WTC11 (cell line): ENCODE data around the gene WDR7. TPM values are rescaled to one million over a fixed set of nuclear protein-coding genes. Genes with fewer than 3 reads are reported as not detected.

ENCODE experiments used
- ATAC-seq: fragments of 200-7000 bp; cut with Tn5 transposase; 2 replicates; pipeline ENCODE4 v1.10.0; 2021; ENCODE audit warnings: mild to moderate bottlenecking, moderate library complexity
- CTCF ChIA-PET: fragments of 300-600 bp; sonication (Branson Sonifier 250); formaldehyde crosslinking; loops from one replicate; lab custom pipeline; 2021; ENCODE audit warnings: antibody characterized with exemption; lab: Charles Lee
- POLR2A ChIA-PET: fragments of 350-600 bp; sonication (Branson Sonifier 250); formaldehyde crosslinking; loops from one replicate; lab custom pipeline; 2021; ENCODE audit warnings: antibody characterized with exemption; lab: Charles Lee
- DNase-seq: peaks from one replicate; pipeline ENCODE4 v3.0.0; 2021; ENCODE audit warnings: low spot score
- H3K27ac Mint-ChIP-seq: 2 replicates; pipeline ENCODE4 v1.8.0; 2021; ENCODE audit warnings: mixed read lengths
- H3K27me3 Mint-ChIP-seq: 2 replicates; pipeline ENCODE4 v1.8.0; 2021; ENCODE audit warnings: low read depth, mild to moderate bottlenecking, moderate library complexity, mixed read lengths
- H3K36me3 Mint-ChIP-seq: 2 replicates; pipeline ENCODE4 v1.8.0; 2021; ENCODE audit warnings: mixed read lengths
- H3K4me1 Mint-ChIP-seq: 2 replicates; pipeline ENCODE4 v1.8.0; 2022; ENCODE audit warnings: mixed read lengths
- H3K4me3 Mint-ChIP-seq: 2 replicates; pipeline ENCODE4 v1.8.0; 2021; ENCODE audit warnings: mild to moderate bottlenecking, moderate library complexity, mixed read lengths
- H3K9me3 Mint-ChIP-seq: 2 replicates; pipeline ENCODE4 v1.8.0; 2021; ENCODE audit warnings: mixed read lengths
- GTF2I ChIP-seq: fragments of 250-450 bp; sonication (Bioruptor Pico); conservative IDR thresholded peaks from 2 replicates; pipeline ENCODE4 v1.4.0; 2021; ENCODE audit warnings: mild to moderate bottlenecking
- JAZF1 ChIP-seq: fragments of 250-450 bp; sonication (Bioruptor Pico); IDR thresholded peaks from 2 replicates; pipeline ENCODE4 v1.9.0; 2021; ENCODE audit warnings: moderate library complexity, mild to moderate bottlenecking, inconsistent platforms
- JUN ChIP-seq: sonication (generic); formaldehyde crosslinking; IDR thresholded peaks from 2 replicates; pipeline ENCODE4 v1.8.0; 2023; ENCODE audit warnings: mild to moderate bottlenecking, missing genetic modification reagents
- KAT7 ChIP-seq: sonication (generic); formaldehyde crosslinking; IDR thresholded peaks from 2 replicates; pipeline ENCODE4 v1.8.1; 2023; ENCODE audit warnings: missing genetic modification reagents, mild to moderate bottlenecking, borderline replicate concordance
- MXD4 ChIP-seq: fragments of 250-450 bp; sonication (Bioruptor Pico); IDR thresholded peaks from 2 replicates; pipeline ENCODE4 v1.8.0; 2021; ENCODE audit warnings: mild to moderate bottlenecking, moderate library complexity, borderline replicate concordance
- NR3C1 ChIP-seq: sonication (generic); formaldehyde crosslinking; conservative IDR thresholded peaks from 2 replicates; pipeline ENCODE4 v1.8.1; 2023; ENCODE audit warnings: low read depth, mild to moderate bottlenecking, missing genetic modification reagents
- ZNF121 ChIP-seq: sonication (generic); formaldehyde crosslinking; IDR thresholded peaks from 2 replicates; pipeline ENCODE4 v1.8.0; 2023; ENCODE audit warnings: missing genetic modification reagents
- ZNF232 ChIP-seq: sonication (generic); formaldehyde crosslinking; IDR thresholded peaks from 2 replicates; pipeline ENCODE4 v1.8.0; 2022; ENCODE audit warnings: mild to moderate bottlenecking, missing genetic modification reagents
- ZNF263 ChIP-seq: sonication (generic); formaldehyde crosslinking; IDR thresholded peaks from 2 replicates; pipeline ENCODE4 v1.8.1; 2022; ENCODE audit warnings: low read depth, mild to moderate bottlenecking, moderate library complexity, missing genetic modification reagents
- ZNF396 ChIP-seq: fragments of 250-450 bp; sonication (Bioruptor Pico); IDR thresholded peaks from 2 replicates; pipeline ENCODE4 v1.8.0; 2021; ENCODE audit warnings: mild to moderate bottlenecking, moderate library complexity, borderline replicate concordance
- ZNF423 ChIP-seq: fragments of 250-450 bp; sonication (Bioruptor Pico); IDR thresholded peaks from 2 replicates; pipeline ENCODE4 v2.1.2; 2022; ENCODE audit warnings: mild to moderate bottlenecking, moderate library complexity
- total RNA-seq: library from RNA; stranded (reverse); gene quantifications from 3 replicates; pipeline ENCODE4 v1.2.3, GENCODE V29; 2021
- TF ChIP-seq, protein P1 (sequence below): sonication (generic); formaldehyde crosslinking; IDR thresholded peaks from 2 replicates; pipeline ENCODE4 v1.8.0; 2023; ENCODE audit warnings: missing genetic modification reagents, mild to moderate bottlenecking, borderline replicate concordance
- TF ChIP-seq, protein P2 (sequence below): sonication (generic); formaldehyde crosslinking; IDR thresholded peaks from 2 replicates; pipeline ENCODE4 v1.8.0; 2022; ENCODE audit warnings: mild to moderate bottlenecking, missing genetic modification reagents
- TF ChIP-seq, protein P3 (sequence below): sonication (generic); formaldehyde crosslinking; IDR thresholded peaks from 2 replicates; pipeline ENCODE4 v1.8.1; 2023; ENCODE audit warnings: mild to moderate bottlenecking, missing genetic modification reagents, borderline replicate concordance
- TF ChIP-seq, protein P4 (sequence below): sonication (generic); formaldehyde crosslinking; IDR thresholded peaks from 2 replicates; pipeline ENCODE4 v1.8.0; 2022; ENCODE audit warnings: mild to moderate bottlenecking, missing genetic modification reagents
- TF ChIP-seq, protein P5 (sequence below): fragments of 250-450 bp; sonication (Bioruptor Pico); IDR thresholded peaks from 2 replicates; pipeline ENCODE4 v1.9.0; 2021; ENCODE audit warnings: mild to moderate bottlenecking, borderline replicate concordance

The WDR7 gene
- total RNA-seq, 1 experiment from 2014 or later = 12.2 TPM

- TF ChIP-seq, protein P1, sequence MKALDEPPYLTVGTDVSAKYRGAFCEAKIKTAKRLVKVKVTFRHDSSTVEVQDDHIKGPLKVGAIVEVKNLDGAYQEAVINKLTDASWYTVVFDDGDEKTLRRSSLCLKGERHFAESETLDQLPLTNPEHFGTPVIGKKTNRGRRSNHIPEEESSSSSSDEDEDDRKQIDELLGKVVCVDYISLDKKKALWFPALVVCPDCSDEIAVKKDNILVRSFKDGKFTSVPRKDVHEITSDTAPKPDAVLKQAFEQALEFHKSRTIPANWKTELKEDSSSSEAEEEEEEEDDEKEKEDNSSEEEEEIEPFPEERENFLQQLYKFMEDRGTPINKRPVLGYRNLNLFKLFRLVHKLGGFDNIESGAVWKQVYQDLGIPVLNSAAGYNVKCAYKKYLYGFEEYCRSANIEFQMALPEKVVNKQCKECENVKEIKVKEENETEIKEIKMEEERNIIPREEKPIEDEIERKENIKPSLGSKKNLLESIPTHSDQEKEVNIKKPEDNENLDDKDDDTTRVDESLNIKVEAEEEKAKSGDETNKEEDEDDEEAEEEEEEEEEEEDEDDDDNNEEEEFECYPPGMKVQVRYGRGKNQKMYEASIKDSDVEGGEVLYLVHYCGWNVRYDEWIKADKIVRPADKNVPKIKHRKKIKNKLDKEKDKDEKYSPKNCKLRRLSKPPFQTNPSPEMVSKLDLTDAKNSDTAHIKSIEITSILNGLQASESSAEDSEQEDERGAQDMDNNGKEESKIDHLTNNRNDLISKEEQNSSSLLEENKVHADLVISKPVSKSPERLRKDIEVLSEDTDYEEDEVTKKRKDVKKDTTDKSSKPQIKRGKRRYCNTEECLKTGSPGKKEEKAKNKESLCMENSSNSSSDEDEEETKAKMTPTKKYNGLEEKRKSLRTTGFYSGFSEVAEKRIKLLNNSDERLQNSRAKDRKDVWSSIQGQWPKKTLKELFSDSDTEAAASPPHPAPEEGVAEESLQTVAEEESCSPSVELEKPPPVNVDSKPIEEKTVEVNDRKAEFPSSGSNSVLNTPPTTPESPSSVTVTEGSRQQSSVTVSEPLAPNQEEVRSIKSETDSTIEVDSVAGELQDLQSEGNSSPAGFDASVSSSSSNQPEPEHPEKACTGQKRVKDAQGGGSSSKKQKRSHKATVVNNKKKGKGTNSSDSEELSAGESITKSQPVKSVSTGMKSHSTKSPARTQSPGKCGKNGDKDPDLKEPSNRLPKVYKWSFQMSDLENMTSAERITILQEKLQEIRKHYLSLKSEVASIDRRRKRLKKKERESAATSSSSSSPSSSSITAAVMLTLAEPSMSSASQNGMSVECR = no peak
- TF ChIP-seq NR3C1 (CRISPR knock-in tag) (no peak), ZNF263 (no peak), JUN (CRISPR knock-in tag) (no peak), ZNF396 (CRISPR knock-in tag) (no peak), KAT7 (CRISPR knock-in tag) (no peak), JAZF1 (CRISPR knock-in tag) (no peak), ZNF232 (no peak), ZNF423 (CRISPR knock-in tag) (no peak), ZNF121 (CRISPR knock-in tag) (no peak), GTF2I (CRISPR knock-in tag) (no peak)
- TF ChIP-seq, protein P2, sequence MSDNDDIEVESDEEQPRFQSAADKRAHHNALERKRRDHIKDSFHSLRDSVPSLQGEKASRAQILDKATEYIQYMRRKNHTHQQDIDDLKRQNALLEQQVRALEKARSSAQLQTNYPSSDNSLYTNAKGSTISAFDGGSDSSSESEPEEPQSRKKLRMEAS (CRISPR knock-in tag) = no peak
- TF ChIP-seq, protein P3, sequence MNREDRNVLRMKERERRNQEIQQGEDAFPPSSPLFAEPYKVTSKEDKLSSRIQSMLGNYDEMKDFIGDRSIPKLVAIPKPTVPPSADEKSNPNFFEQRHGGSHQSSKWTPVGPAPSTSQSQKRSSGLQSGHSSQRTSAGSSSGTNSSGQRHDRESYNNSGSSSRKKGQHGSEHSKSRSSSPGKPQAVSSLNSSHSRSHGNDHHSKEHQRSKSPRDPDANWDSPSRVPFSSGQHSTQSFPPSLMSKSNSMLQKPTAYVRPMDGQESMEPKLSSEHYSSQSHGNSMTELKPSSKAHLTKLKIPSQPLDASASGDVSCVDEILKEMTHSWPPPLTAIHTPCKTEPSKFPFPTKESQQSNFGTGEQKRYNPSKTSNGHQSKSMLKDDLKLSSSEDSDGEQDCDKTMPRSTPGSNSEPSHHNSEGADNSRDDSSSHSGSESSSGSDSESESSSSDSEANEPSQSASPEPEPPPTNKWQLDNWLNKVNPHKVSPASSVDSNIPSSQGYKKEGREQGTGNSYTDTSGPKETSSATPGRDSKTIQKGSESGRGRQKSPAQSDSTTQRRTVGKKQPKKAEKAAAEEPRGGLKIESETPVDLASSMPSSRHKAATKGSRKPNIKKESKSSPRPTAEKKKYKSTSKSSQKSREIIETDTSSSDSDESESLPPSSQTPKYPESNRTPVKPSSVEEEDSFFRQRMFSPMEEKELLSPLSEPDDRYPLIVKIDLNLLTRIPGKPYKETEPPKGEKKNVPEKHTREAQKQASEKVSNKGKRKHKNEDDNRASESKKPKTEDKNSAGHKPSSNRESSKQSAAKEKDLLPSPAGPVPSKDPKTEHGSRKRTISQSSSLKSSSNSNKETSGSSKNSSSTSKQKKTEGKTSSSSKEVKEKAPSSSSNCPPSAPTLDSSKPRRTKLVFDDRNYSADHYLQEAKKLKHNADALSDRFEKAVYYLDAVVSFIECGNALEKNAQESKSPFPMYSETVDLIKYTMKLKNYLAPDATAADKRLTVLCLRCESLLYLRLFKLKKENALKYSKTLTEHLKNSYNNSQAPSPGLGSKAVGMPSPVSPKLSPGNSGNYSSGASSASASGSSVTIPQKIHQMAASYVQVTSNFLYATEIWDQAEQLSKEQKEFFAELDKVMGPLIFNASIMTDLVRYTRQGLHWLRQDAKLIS (CRISPR knock-in tag) = no peak
Measured at GRCh38 chr18:56977771-56978170, 326.6 kb downstream of the WDR7 start (continued).

DNA sequence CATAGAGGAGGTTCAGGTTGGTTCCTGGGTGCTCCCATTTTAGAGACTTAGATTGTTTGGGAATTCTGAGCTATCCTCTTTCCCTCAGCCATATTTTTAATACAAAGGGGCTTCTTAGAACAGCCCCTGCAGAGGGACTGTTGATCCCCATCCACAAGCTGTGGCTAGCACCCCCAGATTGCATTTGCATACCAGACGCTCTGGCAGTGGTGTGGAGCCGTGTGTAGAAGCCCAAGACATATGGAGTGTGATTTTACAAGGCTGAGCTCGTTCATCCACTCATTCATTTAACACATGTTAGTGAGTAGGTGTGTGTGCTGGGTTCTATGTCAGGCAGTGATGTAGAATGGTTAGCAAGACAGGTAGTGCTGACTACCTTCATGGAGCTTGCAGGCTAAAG lies 329.0 kb downstream of the WDR7 start:
- Mint-ChIP-seq H3K36me3 (no peaks in the 10 kb centered on the region), H3K27ac (no peak overlapping the region), H3K9me3 (peaks cover 5% of the 10 kb centered on the region), H3K27me3 (no peaks in the 10 kb centered on the region), H3K4me1 (peaks cover 17% of the 10 kb centered on the region)
- no peak for ATAC-seq
- CTCF ChIA-PET = interaction anchor here (0.6 kb wide), 1 partner anchor 1484 kb away, joined by 3 read pairs; no protein-coding TSS in a partner anchor
- TF ChIP-seq, protein P4, sequence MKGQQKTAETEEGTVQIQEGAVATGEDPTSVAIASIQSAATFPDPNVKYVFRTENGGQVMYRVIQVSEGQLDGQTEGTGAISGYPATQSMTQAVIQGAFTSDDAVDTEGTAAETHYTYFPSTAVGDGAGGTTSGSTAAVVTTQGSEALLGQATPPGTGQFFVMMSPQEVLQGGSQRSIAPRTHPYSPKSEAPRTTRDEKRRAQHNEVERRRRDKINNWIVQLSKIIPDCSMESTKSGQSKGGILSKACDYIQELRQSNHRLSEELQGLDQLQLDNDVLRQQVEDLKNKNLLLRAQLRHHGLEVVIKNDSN = no peak
- TF ChIP-seq, all 79 proteins: peak for 0
- POLR2A ChIA-PET = interaction anchor here (0.5 kb wide), 1 partner anchor 38 kb away, joined by 3 read pairs; no protein-coding TSS in a partner anchor
- no peak overlapping the region for H3K4me3 Mint-ChIP-seq
- DNase-seq = no peak

- no peak for ATAC-seq
- H3K9me3 Mint-ChIP-seq = peaks cover 5% of the 10 kb centered on the region
- CTCF ChIA-PET = no interaction called here
- H3K4me3 Mint-ChIP-seq = no peak overlapping the region
- TF ChIP-seq, protein P5, sequence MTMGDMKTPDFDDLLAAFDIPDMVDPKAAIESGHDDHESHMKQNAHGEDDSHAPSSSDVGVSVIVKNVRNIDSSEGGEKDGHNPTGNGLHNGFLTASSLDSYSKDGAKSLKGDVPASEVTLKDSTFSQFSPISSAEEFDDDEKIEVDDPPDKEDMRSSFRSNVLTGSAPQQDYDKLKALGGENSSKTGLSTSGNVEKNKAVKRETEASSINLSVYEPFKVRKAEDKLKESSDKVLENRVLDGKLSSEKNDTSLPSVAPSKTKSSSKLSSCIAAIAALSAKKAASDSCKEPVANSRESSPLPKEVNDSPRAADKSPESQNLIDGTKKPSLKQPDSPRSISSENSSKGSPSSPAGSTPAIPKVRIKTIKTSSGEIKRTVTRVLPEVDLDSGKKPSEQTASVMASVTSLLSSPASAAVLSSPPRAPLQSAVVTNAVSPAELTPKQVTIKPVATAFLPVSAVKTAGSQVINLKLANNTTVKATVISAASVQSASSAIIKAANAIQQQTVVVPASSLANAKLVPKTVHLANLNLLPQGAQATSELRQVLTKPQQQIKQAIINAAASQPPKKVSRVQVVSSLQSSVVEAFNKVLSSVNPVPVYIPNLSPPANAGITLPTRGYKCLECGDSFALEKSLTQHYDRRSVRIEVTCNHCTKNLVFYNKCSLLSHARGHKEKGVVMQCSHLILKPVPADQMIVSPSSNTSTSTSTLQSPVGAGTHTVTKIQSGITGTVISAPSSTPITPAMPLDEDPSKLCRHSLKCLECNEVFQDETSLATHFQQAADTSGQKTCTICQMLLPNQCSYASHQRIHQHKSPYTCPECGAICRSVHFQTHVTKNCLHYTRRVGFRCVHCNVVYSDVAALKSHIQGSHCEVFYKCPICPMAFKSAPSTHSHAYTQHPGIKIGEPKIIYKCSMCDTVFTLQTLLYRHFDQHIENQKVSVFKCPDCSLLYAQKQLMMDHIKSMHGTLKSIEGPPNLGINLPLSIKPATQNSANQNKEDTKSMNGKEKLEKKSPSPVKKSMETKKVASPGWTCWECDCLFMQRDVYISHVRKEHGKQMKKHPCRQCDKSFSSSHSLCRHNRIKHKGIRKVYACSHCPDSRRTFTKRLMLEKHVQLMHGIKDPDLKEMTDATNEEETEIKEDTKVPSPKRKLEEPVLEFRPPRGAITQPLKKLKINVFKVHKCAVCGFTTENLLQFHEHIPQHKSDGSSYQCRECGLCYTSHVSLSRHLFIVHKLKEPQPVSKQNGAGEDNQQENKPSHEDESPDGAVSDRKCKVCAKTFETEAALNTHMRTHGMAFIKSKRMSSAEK = no peak
- TF ChIP-seq, protein P4 = no peak
- no peak for TF ChIP-seq MXD4 (CRISPR knock-in tag)
- H3K27ac Mint-ChIP-seq = no peak overlapping the region
- peaks cover 28% of the 10 kb centered on the region for H3K4me1 Mint-ChIP-seq
- DNase-seq = no peak
- POLR2A ChIA-PET = no interaction called here
- H3K27me3 Mint-ChIP-seq = no peaks in the 10 kb centered on the region
- H3K36me3 Mint-ChIP-seq = no peaks in the 10 kb centered on the region
Measured at GRCh38 chr18:56982766-56983165, 331.6 kb downstream of the WDR7 start.
